Pancreas (tissue), 10 donors: ENCODE data around the gene NAT9. TPM values are rescaled to one million over a fixed set of nuclear protein-coding genes. Genes with fewer than 3 reads are reported as not detected.

Source experiments
- ATAC-seq, 4 donors: fragments of 200-7000 bp; cut with Tn5 transposase; one replicate each; pipeline versions ENCODE4 v1.8.0 to v1.9.1; 2020; ENCODE audit warnings: mild to moderate bottlenecking in 4 of 4, moderate library complexity in 4 of 4
- DNase-seq, 6 donors: peaks; one replicate each; pipeline ENCODE4 v3.0.0-alpha.2; 2020
- FAIRE-seq: peaks from 2 replicates; lab custom pipeline; 2012; peaks lifted over from hg19 to GRCh38; lab: Jason Lieb, UNC
- H3K27ac ChIP-seq, 4 donors: fragments of 200-600 bp; sonication (generic); 1 replicate in 3 of 4; 2 replicates in 1 of 4; pipeline versions ENCODE4 v1.5.0 to v1.8.0; 2020
- H3K27me3 ChIP-seq, 4 donors: fragments of 200-600 bp; one replicate each; pipeline ENCODE4 v1.8.0; 2021
- H3K36me3 ChIP-seq, 3 donors: fragments of 200-600 bp; sonication (generic) in 1 of 3; one replicate each; pipeline versions ENCODE4 v1.5.0 to v1.8.0; 2020 to 2021
- H3K4me1 ChIP-seq, 3 donors: fragments of 200-600 bp; one replicate each; pipeline ENCODE4 v1.8.0; 2021
- H3K4me3 ChIP-seq, 4 donors: fragments of 200-600 bp; sonication (generic) in 2 of 4; one replicate each; pipeline versions ENCODE4 v1.5.0 to v1.8.0; 2020 to 2021
- H3K9me3 ChIP-seq, 4 donors: fragments of 200-600 bp; one replicate each; pipeline ENCODE4 v1.8.0; 2021
- CTCF ChIP-seq, 4 donors: fragments of 200-600 bp; sonication (generic) in 3 of 4; IDR thresholded peaks; one replicate each; pipeline versions ENCODE4 v1.5.0 to v1.8.0; 2021; ENCODE audit warnings: antibody characterized with exemption in 4 of 4
- WGBS, 2 donors: extraction: QIAGEN DNeasy Blood & Tissue Kit; methylation state at CpG; one replicate each; pipeline ENCODE4 v1.1.7; 2013; 5-methylcytosine and 5-hydroxymethylcytosine counted together
- intact Hi-C, 3 donors: fragments of 100-400 bp; cut with DNase I; formaldehyde crosslinking; loops; one replicate each; pipeline versions ENCODE4 v1.11.1 to v1.14.2; 2022
- polyA plus RNA-seq, 2 donors: library from polyadenylated mRNA; stranded (reverse); fragments of 200-250 nt; gene quantifications; one replicate each; pipeline ENCODE4 v1.2.3, GENCODE V29; 2013
- total RNA-seq, 6 donors: library from RNA; stranded (reverse); fragmentation: NEBNext Ultra II Directional in 4 of 6; extraction: Animal tissue kit (Norgen Biotek cat#: 25700) in 4 of 6; gene quantifications; one replicate each; pipeline versions ENCODE4 v1.2.1 to v1.2.4, GENCODE V29; 2021 to 2023
- donor health status: healthy with polysubstance abuse.
- donor health status: DM: no; HTN: no; CAD: no; lungs with moderate emphysema.
- donor health status: DM: no; HTN: no; CAD: no.
- donor health status: control.
- donor health status: control.
- donor health status: Bipolar disorder and iron deficiency.
- donor health status: DM: yes; HTN: yes; CAD: no.
- donor health status: DM: no; HTN: no; CAD: no.
- donor health status: DM: no; HTN: no; CAD: no.
- donor health status: DM: yes; HTN: yes; CAD: no.

NAT9 gene
- total and polyA plus RNA-seq, 8 donors: 14.4 to 38.5 (median 24.8) TPM

DNA sequence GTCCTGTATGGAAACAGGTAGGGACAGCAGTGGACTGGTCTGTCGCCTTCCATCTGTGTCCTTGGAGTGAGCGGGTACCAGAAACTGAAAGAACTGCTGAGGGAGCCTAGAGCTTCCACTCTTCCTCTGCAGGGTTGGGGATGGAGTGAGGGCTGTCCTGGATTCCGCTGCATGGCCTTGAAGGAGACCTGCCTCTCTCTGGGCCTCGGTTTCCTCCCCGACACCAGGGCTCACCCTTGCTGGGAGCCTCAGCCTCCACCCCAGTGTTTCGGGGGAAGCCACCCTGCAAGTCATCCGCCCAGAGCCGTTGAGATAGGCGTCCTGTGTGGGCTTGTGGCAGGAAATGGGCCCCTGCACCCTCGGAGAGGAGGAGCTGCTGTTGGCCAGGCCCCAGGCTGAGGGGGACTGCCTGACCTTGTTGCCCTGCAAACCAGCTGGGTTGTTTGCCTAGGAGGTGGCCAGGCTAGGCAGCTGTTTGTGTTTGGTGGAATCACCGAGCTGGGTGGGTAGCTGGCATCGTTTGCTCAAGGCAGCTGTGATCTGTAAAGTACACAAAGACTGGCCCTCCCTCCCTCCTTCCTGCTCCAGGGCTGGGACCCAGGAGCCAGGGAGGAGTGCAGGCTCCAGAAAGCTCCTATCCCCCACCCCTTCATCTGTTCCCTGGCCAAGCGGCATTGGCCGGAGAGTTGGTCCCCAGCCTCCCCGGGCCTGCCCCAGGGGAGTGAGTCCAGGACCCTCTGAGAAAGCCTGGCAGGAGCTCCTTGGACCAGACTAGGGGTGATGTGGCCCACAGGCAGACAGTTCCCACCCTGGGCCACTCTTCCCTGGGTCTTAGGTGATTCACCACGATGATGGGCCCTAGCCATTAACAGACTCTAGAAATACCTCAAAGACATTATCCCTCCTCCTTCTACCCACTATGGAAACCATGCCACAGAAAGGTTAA is 37.8 kb downstream of the NAT9 start:
- 51 to 54% methylated on average over 16 of the region's 16 CpGs for WGBS, 2 donors
- Histone ChIP-seq H3K27ac (no peak overlapping the region), H3K4me3 (peak overlapping the region in 1 of 4 donors; percentile 41), H3K4me1 (peaks cover 0 to 10% (median 0%) of the 10 kb centered on the region in 3 donors), H3K36me3 (no peaks in the 10 kb centered on the region), H3K27me3 (peaks cover 0 to 4% (median 0%) of the 10 kb centered on the region in 4 donors), H3K9me3 (no peaks in the 10 kb centered on the region)
- no peak for TF ChIP-seq CTCF (IDR thresholded peaks at IDR 0.05)
- ATAC-seq (peak in 1 of 4 donors; percentile 17), FAIRE-seq (no peak), DNase-seq (no peak)
- intact Hi-C loops: loop anchor here in 1 of 3 donors (5.0 kb wide), 2 partner anchors 34 to 86 kb away; no protein-coding TSS in a partner anchor

GRCh38 chr17:74737299-74738050 is 38.7 kb downstream of the NAT9 start:
- Histone ChIP-seq H3K9me3 (no peaks in the 10 kb centered on the region), H3K27me3 (peaks cover 0 to 4% (median 0%) of the 10 kb centered on the region in 4 donors), H3K4me3 (peak overlapping the region in 2 of 4 donors; percentile 29 to 41), H3K36me3 (no peaks in the 10 kb centered on the region), H3K27ac (peak overlapping the region in 2 of 4 donors; percentile 53 to 62), H3K4me1 (peaks cover 0 to 10% (median 0%) of the 10 kb centered on the region in 3 donors)
- WGBS, 2 donors: 8 to 14% methylated on average over 33 to 38 of the region's 38 CpGs
- intact Hi-C loops: loop anchor here in 1 of 3 donors (5.0 kb wide), 2 partner anchors 35 to 85 kb away; no protein-coding TSS in a partner anchor
- no peak for FAIRE-seq
- DNase-seq: peak in 1 of 6 donors; percentile 18
- no peak for TF ChIP-seq CTCF (IDR thresholded peaks at IDR 0.05)
- peak; percentile 12 to 27 (median 18) for ATAC-seq

DNA sequence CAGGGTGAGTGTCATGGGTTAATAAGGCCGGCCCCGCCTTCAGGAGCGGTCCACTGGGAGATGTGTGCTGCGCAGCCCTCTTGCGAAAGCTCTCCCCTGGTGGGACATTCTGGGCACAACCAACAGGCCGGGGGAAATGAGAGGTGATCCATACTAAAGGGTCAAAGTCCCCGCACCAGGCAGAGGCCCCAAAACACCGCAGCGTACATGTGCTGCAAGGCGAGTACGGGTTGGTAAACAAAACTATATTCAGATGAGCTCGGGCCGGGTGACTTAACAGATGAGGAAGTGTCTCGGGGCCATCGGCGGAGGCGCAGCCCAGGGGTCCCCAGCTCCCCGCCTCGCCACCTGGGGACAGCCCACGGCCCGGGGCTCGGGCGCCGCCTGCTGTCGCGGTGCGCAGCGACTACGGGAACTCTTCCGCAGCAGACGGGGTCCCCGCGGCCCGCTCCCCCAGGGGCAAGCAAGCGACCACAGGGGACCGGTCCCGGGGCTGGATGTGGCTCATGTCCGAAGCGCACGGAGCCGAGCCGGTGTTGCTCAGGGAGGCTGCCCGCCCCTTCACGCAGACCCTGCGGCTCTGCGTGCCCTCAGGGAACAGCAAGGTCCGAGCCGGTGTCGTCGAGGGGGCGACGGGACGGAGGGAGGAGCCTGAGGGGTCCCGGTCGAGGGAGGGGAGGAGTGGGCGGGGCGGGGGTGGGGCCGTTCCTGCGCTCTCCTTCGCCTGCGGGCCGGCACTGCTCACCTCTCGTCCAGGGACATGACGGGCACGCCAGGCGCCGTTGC is 39.4 kb downstream of the NAT9 start, which contains the start of gene RAB37:
Gene RAB37, plus strand, starts transcription at position 744 of the 786 bp plus-strand sequence. Its CDS starts 17 bp downstream, at position 761.
- intact Hi-C loops: loop anchor here in 1 of 3 donors (5.0 kb wide), 2 partner anchors 36 to 84 kb away; no protein-coding TSS in a partner anchor
- peaks cover 0 to 4% (median 0%) of the 10 kb centered on the region in 4 donors for H3K27me3 ChIP-seq
- ATAC-seq: peak; percentile 73 to 79 (median 75)
- H3K27ac ChIP-seq: peak within 1 kb of the TSS in 3 of 4 donors; percentile 49 to 62 (median 53)
- FAIRE-seq: no peak
- H3K36me3 ChIP-seq: no peaks in the 10 kb centered on the region
- peak in 4 of 6 donors; percentile 57 to 74 (median 62) for DNase-seq
- 3% methylated on average over 55 to 67 of the region's 67 CpGs for WGBS, 2 donors
- H3K4me3 ChIP-seq: peak within 1 kb of the TSS in 2 of 4 donors; percentile 29 to 41
- H3K4me1 ChIP-seq: peaks cover 0 to 10% (median 0%) of the 10 kb centered on the region in 3 donors
- TF ChIP-seq CTCF (IDR thresholded peaks at IDR 0.05): no peak
- no peaks in the 10 kb centered on the region for H3K9me3 ChIP-seq

DNA sequence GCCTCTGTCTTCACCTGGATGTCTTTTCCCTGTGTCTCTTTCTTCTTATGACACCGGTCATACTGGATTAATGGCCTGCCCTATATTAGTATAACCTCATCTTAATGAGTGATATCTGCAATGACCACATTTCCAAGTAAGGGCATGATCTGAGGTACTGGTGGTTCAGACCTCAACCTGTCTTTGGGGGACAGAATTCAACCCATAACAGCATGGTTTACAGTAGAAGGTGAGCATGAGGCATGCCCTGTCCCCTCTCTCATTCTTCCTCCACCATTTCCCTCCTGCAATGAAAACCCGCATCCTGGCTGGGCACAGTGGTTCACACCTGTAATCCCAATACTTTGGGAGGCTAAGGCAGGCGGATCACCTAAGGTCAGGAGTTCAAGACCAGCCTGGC is 41.9 kb downstream of the NAT9 start:
- ATAC-seq (no peak), FAIRE-seq (no peak), DNase-seq (no peak)
- Histone ChIP-seq H3K9me3 (no peaks in the 10 kb centered on the region), H3K36me3 (no peaks in the 10 kb centered on the region), H3K27me3 (peaks cover 0 to 4% (median 0%) of the 10 kb centered on the region in 4 donors), H3K27ac (no peak overlapping the region), H3K4me3 (no peak overlapping the region), H3K4me1 (peaks cover 0 to 10% (median 0%) of the 10 kb centered on the region in 3 donors)
- 90 to 99% methylated on average over 3 of the region's 3 CpGs for WGBS, 2 donors
- intact Hi-C loops: no loop called here
- TF ChIP-seq CTCF (IDR thresholded peaks at IDR 0.05): no peak
